K562 (cell line): Measurements from ENCODE around the gene SCAMP2. TPM values are rescaled to one million over a fixed set of nuclear protein-coding genes. Genes with fewer than 3 reads are reported as not detected.
A peak's percentile ranks its signal among the peaks of the same experiment; 100 is the strongest.

Experiments
- ATAC-seq: fragments of 200-7000 bp; cut with Tn5 transposase; 3 replicates; pipeline ENCODE4 v1.9.1; 2020; ENCODE audit warnings: moderate library complexity
- BruUV-seq: library from RNA; stranded (reverse); fragments of 400-500 nt; replicated peaks from 2 replicates; lab custom pipeline; 2021; lab: Mats Ljungman, UMichigan
- CTCF ChIA-PET: fragments of 300-600 bp; formaldehyde crosslinking; extraction: SDS; loops from one replicate; lab custom pipeline; 2021; ENCODE audit warnings: low intra/inter-chr PET ratio; lab: Yijun Ruan, JAX
- POLR2A ChIA-PET: fragments of 300-600, 350-650 bp; sonication (Branson Sonifier 250); formaldehyde crosslinking; extraction: SDS; loops from one replicate; lab custom pipeline; 2021; ENCODE audit warnings: antibody characterized with exemption, inconsistent platforms; lab: Yijun Ruan, JAX
- DNase-seq, 4 experiments: peaks; one replicate each; pipeline versions ENCODE4 v3.0.0 to v3.0.0-alpha.2; 2011 to 2018; ENCODE audit warnings: low spot score in 3 of 4, mixed read lengths in 3 of 4; ENCODE audit errors: extremely low read depth in 1 of 4
- FAIRE-seq: peaks from 2 replicates; lab custom pipeline; 2011; peaks lifted over from hg19 to GRCh38; lab: Jason Lieb, UNC
- H2AFZ ChIP-seq: 2 replicates; pipeline ENCODE4 v1.6.0; 2011; ENCODE audit warnings: low read depth, low read length, control low read depth, inconsistent platforms
- H3K27ac ChIP-seq: fragments of 200-600 bp; 3 replicates; pipeline ENCODE4 v1.8.0; 2011; ENCODE audit warnings: low read depth, mild to moderate bottlenecking, control low read depth, inconsistent platforms, low read length, moderate library complexity, mixed read lengths; ENCODE audit errors: extremely low read depth
- H3K27me3 ChIP-seq, 2 experiments: fragments of 300-600 bp in 1 of 2; 2 replicates in 1 of 2; 3 replicates in 1 of 2; pipeline versions ENCODE4 v1.6.0 to v1.8.0; 2011; ENCODE audit warnings: inconsistent platforms in 2 of 2, low read length in 2 of 2, mild to moderate bottlenecking in 1 of 2, mixed read lengths in 1 of 2, moderate library complexity in 1 of 2; ENCODE audit not compliant: control insufficient read depth in 2 of 2, insufficient read depth in 2 of 2
- H3K36me3 ChIP-seq: fragments of 300-600 bp; 3 replicates; pipeline ENCODE4 v1.8.0; 2011; ENCODE audit warnings: mild to moderate bottlenecking, low read length, inconsistent platforms; ENCODE audit not compliant: control insufficient read depth, insufficient read depth
- H3K4me1 ChIP-seq, 2 experiments: fragments of 200-600 bp in 1 of 2; replicated peaks in 1 of 2; 2 replicates in 1 of 2; 3 replicates in 1 of 2; pipeline versions ENCODE4 v1.5.1 to v1.8.0; 2011; ENCODE audit warnings: inconsistent platforms in 2 of 2, low read length in 2 of 2, mild to moderate bottlenecking in 1 of 2, mixed read lengths in 1 of 2, moderate library complexity in 1 of 2; ENCODE audit not compliant: control insufficient read depth in 2 of 2, insufficient read depth in 2 of 2
- H3K4me2 ChIP-seq: 2 replicates; pipeline ENCODE4 v1.6.1; 2011; ENCODE audit warnings: low read length, control low read depth, inconsistent platforms, mixed read lengths; ENCODE audit not compliant: insufficient read depth
- H3K4me3 ChIP-seq: fragments of 200-600 bp; sonication (generic), shearing (Covaris generic); 2 replicates; pipeline ENCODE4 v1.5.1; 2016; ENCODE audit warnings: control low read depth, inconsistent platforms
- H3K79me2 ChIP-seq: fragments of 200-600 bp; 3 replicates; pipeline ENCODE4 v1.8.0; 2011; ENCODE audit warnings: low read length, inconsistent platforms; ENCODE audit not compliant: control insufficient read depth, insufficient read depth
- H3K9ac ChIP-seq, 2 experiments: 2 replicates each; pipeline versions ENCODE4 v1.6.0 to v1.6.1; 2011; ENCODE audit warnings: low read depth in 2 of 2, low read length in 2 of 2, control low read depth in 1 of 2, inconsistent platforms in 1 of 2, mild to moderate bottlenecking in 1 of 2, mixed read lengths in 1 of 2; ENCODE audit not compliant: insufficient read depth in 1 of 2
- H3K9me1 ChIP-seq: one replicate; pipeline ENCODE4 v1.6.0; 2011; ENCODE audit warnings: inconsistent platforms, mild to moderate bottlenecking, low read length, moderate library complexity; ENCODE audit not compliant: control insufficient read depth, insufficient read depth
- H3K9me3 ChIP-seq: replicated peaks from 2 replicates; pipeline ENCODE4 v1.5.1; 2011; ENCODE audit warnings: low read depth, low read length, inconsistent platforms; ENCODE audit not compliant: control insufficient read depth, insufficient read depth
- H4K20me1 ChIP-seq: replicated peaks from 2 replicates; pipeline ENCODE4 v1.6.1; 2011; ENCODE audit warnings: low read length, inconsistent platforms, mixed read lengths; ENCODE audit not compliant: control insufficient read depth, insufficient read depth
- CBFA2T3 ChIP-seq: fragments of 450-650 bp; IDR thresholded peaks from 2 replicates; pipeline ENCODE4 v1.6.1; 2017
- CBX1 ChIP-seq: sonication (generic); IDR thresholded peaks from 2 replicates; pipeline ENCODE4 v1.6.1; 2016; ENCODE audit warnings: antibody characterized with exemption, low read depth, mild to moderate bottlenecking
- CBX3 ChIP-seq, 2 experiments: IDR thresholded peaks; 1 replicate in 1 of 2; 2 replicates in 1 of 2; pipeline ENCODE4 v1.6.1; 2012; ENCODE audit warnings: inconsistent platforms in 2 of 2, low read length in 2 of 2, borderline replicate concordance in 1 of 2, control low read depth in 1 of 2
- ELF4 ChIP-seq: fragments of 450-650 bp; formaldehyde crosslinking; IDR thresholded peaks from 2 replicates; pipeline ENCODE4 v1.4.0; 2022; ENCODE audit warnings: missing genetic modification characterization
- HDAC8 ChIP-seq: fragments of 450-650 bp; IDR thresholded peaks from 2 replicates; pipeline ENCODE4 v1.6.1; 2016; ENCODE audit warnings: mild to moderate bottlenecking, missing genetic modification characterization, moderate library complexity, missing compliant biosample characterization
- HNRNPK ChIP-seq: fragments of 200-400 bp; formaldehyde crosslinking; IDR thresholded peaks from one replicate; pipeline ENCODE4 v1.6.1; 2018; ENCODE audit warnings: mild to moderate bottlenecking, low read depth, low read length; ENCODE audit not compliant: poor library complexity, severe bottlenecking
- HNRNPUL1 ChIP-seq: fragments of 200-400 bp; formaldehyde crosslinking; IDR thresholded peaks from 2 replicates; pipeline ENCODE4 v1.6.1; 2017; ENCODE audit warnings: low read length
- RBFOX2 ChIP-seq: fragments of 200-400 bp; formaldehyde crosslinking; IDR thresholded peaks from 2 replicates; pipeline ENCODE4 v1.6.1; 2017; ENCODE audit warnings: low read depth, mild to moderate bottlenecking, low read length, moderate library complexity
- RBM15 ChIP-seq: fragments of 200-400 bp; formaldehyde crosslinking; IDR thresholded peaks from 2 replicates; pipeline ENCODE4 v1.6.1; 2018; ENCODE audit warnings: mild to moderate bottlenecking, low read length, moderate library complexity; ENCODE audit not compliant: insufficient read depth
- SAP30 ChIP-seq: fragments of 200-600 bp; sonication (generic); IDR thresholded peaks from 2 replicates; pipeline ENCODE4 v1.6.1; 2012; ENCODE audit warnings: borderline replicate concordance, low read depth, mild to moderate bottlenecking, moderate library complexity, low read length, control low read depth, inconsistent platforms; ENCODE audit not compliant: insufficient read depth, poor library complexity, severe bottlenecking
- SIN3B ChIP-seq: fragments of 450-650 bp; IDR thresholded peaks from 2 replicates; pipeline ENCODE4 v1.6.1; 2017; ENCODE audit warnings: low read depth, mild to moderate bottlenecking, moderate library complexity
- TRIM24 ChIP-seq, 2 experiments: fragments of 450-650 bp; IDR thresholded peaks; 2 replicates each; pipeline ENCODE4 v1.6.1; 2016
- ZNF184 ChIP-seq: sonication (generic); formaldehyde crosslinking; IDR thresholded peaks from 2 replicates; pipeline ENCODE4 v1.5.0; 2020; ENCODE audit warnings: missing genetic modification reagents
- WGBS: fragments of 100-300 bp; shearing (Covaris generic); methylation state at CpG from one replicate; pipeline ENCODE4 v1.1.6; 2016; ENCODE audit warnings: low coverage, mixed read lengths; ENCODE audit not compliant: insufficient coverage; ENCODE audit errors: missing lambda C conversion rate; 5-methylcytosine and 5-hydroxymethylcytosine counted together
- in situ Hi-C: fragments of 300-500 bp; cut with MboI; formaldehyde crosslinking; loops from 4 replicates; pipeline ENCODE4 v1.15.0; 2018; ENCODE audit warnings: inconsistent platforms, mixed read lengths
- intact Hi-C: fragments of 100-400 bp; cut with micrococcal nuclease; formaldehyde crosslinking; loops from 2 replicates; pipeline ENCODE4 v1.14.2; 2022
- polyA plus RNA-seq, 8 experiments: library from polyadenylated mRNA; depleted of rRNA in 4 of 8; stranded (reverse) in 5 of 8; unstranded in 3 of 8; fragments of >200 nt; fragmentation: Nextera tagmentation in 2 of 8; fragmentation: Illumina TruSeq in 1 of 8; extraction: Ambion mirVana in 2 of 8; extraction: Trizol in 1 of 8; gene quantifications; 2 replicates each; pipeline versions ENCODE4 v1.2.1 to v1.2.3, GENCODE V29; 2011 to 2014; ENCODE audit warnings: inconsistent platforms in 1 of 8, missing spikeins in 1 of 8
- total RNA-seq, 7 experiments: library from RNA; depleted of rRNA in 6 of 7; stranded (reverse); fragments of >200 nt in 6 of 7; fragmentation: Illumina TruSeq in 2 of 7; extraction: Trizol in 2 of 7; gene quantifications; 2 replicates each; pipeline versions ENCODE4 v1.2.1 to v1.2.3, GENCODE V29; 2011 to 2021; ENCODE audit warnings: low replicate concordance in 1 of 7
- TF ChIP-seq, protein P1 (sequence below): fragments of 250-450 bp; sonication (Bioruptor Pico); IDR thresholded peaks from 2 replicates; pipeline ENCODE4 v1.5.0; 2021
- TF ChIP-seq, protein P2 (sequence below): fragments of 250-450 bp; sonication (Bioruptor Pico); IDR thresholded peaks from 2 replicates; pipeline ENCODE4 v1.4.0; 2020

The SCAMP2 gene
- total and polyA plus RNA-seq, 9 of the 15 experiments (the other 6 are each of a cell fraction or from before 2014, with no cell fraction given): 5.9 to 61.1 (median 20.1) TPM

DNA sequence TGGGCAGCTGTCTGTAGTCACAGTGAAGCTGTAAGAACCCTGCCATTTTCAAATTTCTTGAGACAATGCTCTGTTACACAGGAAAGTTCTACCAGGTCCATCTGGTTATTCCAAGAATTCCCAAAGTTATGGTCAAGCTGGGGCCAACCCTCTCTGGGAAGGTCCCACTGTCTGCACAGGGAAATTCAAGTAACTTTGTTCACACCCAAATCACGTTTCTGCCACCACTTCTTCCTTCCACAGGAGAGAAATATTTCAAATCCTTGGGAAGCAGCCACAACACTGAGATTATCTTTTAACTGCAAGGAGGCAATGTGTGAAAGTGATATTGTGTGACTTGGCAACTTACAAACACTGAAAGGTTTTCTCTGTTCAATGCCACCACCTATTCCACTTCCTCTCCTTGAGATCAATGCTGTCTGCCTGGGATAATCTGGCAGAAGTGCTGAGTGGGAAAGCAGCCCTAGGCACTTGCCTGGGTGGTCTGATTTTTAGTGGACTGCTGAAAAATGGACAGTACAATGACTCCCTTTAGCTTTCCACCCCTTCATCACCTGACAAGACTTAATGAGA is 5.6 kb downstream of the SCAMP2 start:
- H3K4me1 ChIP-seq: peaks cover 12 to 22% of the 10 kb centered on the region in 2 experiments; a peak in 3 of 5 replicates
- FAIRE-seq (no peak), DNase-seq (no peak), ATAC-seq (no peak)
- H3K9me3 ChIP-seq: no peaks in the 10 kb centered on the region; the same call in 1 of the 2 replicates
- H2AFZ ChIP-seq: no peak overlapping the region
- H3K79me2 ChIP-seq: peaks cover 70% of the 10 kb centered on the region
- no TSS peak for BruUV-seq
- no peak overlapping the region for H3K4me2 ChIP-seq
- intact Hi-C loops: no loop called here
- WGBS: 25% methylated on average over 1 of the region's 1 CpG
- no peaks in the 10 kb centered on the region for H3K27me3 ChIP-seq
- in situ Hi-C loops: no loop called here
- ChIA-PET CTCF (no interaction called here), POLR2A (interaction anchor here (0.7 to 1.2 kb wide), 2 partner anchors 9 to 169 kb away, joined by 3 to 5 read pairs; no protein-coding TSS in a partner anchor)
- H3K36me3 ChIP-seq: peaks cover 45% of the 10 kb centered on the region
- no peak overlapping the region for H3K9ac ChIP-seq
- peaks cover 7% of the 10 kb centered on the region for H3K9me1 ChIP-seq
- H4K20me1 ChIP-seq: peaks cover 8% of the 10 kb centered on the region; the same call in 1 of the 2 replicates
- H3K27ac ChIP-seq: no peak overlapping the region
- no peak overlapping the region for H3K4me3 ChIP-seq
- TF ChIP-seq RBM15 (no peak), HNRNPUL1 (no peak), CBX1 (peak; percentile 48; the same call in 1 of the 2 replicates), HDAC8 (tag) (no peak), HNRNPK (no peak), ZNF184 (no peak), CBFA2T3 (peak; percentile 65), SAP30 (no peak), RBFOX2 (no peak), SIN3B (no peak), CBX3 (IDR thresholded peaks at IDR 0.05; ENCODE audit: borderline replicate concordance in 1 of 2, low read length in 2 of 2) (peak in 1 of 2 experiments; percentile 95; a peak in 1 of 3 replicates), ELF4 (no peak), TRIM24 (IDR thresholded peaks at IDR 0.05) (peak in 1 of 2 experiments; percentile 51; a peak in 1 of 4 replicates)
- TF ChIP-seq, protein P1, sequence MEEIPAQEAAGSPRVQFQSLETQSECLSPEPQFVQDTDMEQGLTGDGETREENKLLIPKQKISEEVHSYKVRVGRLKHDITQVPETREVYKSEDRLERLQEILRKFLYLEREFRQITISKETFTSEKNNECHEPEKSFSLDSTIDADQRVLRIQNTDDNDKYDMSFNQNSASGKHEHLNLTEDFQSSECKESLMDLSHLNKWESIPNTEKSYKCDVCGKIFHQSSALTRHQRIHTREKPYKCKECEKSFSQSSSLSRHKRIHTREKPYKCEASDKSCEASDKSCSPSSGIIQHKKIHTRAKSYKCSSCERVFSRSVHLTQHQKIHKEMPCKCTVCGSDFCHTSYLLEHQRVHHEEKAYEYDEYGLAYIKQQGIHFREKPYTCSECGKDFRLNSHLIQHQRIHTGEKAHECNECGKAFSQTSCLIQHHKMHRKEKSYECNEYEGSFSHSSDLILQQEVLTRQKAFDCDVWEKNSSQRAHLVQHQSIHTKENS: no peak
- TF ChIP-seq, protein P2, sequence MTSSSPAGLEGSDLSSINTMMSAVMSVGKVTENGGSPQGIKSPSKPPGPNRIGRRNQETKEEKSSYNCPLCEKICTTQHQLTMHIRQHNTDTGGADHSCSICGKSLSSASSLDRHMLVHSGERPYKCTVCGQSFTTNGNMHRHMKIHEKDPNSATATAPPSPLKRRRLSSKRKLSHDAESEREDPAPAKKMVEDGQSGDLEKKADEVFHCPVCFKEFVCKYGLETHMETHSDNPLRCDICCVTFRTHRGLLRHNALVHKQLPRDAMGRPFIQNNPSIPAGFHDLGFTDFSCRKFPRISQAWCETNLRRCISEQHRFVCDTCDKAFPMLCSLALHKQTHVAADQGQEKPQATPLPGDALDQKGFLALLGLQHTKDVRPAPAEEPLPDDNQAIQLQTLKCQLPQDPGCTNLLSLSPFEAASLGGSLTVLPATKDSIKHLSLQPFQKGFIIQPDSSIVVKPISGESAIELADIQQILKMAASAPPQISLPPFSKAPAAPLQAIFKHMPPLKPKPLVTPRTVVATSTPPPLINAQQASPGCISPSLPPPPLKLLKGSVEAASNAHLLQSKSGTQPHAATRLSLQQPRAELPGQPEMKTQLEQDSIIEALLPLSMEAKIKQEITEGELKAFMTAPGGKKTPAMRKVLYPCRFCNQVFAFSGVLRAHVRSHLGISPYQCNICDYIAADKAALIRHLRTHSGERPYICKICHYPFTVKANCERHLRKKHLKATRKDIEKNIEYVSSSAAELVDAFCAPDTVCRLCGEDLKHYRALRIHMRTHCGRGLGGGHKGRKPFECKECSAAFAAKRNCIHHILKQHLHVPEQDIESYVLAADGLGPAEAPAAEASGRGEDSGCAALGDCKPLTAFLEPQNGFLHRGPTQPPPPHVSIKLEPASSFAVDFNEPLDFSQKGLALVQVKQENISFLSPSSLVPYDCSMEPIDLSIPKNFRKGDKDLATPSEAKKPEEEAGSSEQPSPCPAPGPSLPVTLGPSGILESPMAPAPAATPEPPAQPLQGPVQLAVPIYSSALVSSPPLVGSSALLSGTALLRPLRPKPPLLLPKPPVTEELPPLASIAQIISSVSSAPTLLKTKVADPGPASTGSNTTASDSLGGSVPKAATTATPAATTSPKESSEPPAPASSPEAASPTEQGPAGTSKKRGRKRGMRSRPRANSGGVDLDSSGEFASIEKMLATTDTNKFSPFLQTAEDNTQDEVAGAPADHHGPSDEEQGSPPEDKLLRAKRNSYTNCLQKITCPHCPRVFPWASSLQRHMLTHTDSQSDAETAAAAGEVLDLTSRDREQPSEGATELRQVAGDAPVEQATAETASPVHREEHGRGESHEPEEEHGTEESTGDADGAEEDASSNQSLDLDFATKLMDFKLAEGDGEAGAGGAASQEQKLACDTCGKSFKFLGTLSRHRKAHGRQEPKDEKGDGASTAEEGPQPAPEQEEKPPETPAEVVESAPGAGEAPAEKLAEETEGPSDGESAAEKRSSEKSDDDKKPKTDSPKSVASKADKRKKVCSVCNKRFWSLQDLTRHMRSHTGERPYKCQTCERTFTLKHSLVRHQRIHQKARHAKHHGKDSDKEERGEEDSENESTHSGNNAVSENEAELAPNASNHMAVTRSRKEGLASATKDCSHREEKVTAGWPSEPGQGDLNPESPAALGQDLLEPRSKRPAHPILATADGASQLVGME (CRISPR knock-in tag): no peak
